ENCODE results near the gene PRR19.

The PRR19 gene

DNA sequence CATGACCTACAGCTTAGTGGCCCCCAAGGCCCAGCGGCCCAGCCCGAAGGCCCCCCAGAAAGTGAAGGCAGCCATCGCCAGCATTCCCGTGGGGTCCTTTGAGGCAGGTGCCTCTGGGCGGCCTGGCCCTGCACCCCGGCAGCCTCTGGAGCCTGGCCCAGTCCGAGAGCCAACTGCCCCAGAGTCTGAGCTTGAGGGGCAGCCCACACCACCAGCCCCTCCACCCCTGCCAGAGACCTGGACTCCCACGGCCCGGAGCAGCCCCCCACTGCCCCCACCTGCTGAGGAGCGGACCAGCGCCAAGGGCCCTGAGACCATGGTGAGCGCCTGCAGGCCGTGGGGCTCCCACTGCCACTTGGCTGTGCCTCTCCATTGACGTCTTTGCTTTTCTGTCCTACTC lies 9.0 kb upstream of the PRR19 start:
- DNase-seq (ENCODE audit: extremely low spot score, insufficient read length, low read depth) (no peak), FAIRE-seq (no peak)

DNA sequence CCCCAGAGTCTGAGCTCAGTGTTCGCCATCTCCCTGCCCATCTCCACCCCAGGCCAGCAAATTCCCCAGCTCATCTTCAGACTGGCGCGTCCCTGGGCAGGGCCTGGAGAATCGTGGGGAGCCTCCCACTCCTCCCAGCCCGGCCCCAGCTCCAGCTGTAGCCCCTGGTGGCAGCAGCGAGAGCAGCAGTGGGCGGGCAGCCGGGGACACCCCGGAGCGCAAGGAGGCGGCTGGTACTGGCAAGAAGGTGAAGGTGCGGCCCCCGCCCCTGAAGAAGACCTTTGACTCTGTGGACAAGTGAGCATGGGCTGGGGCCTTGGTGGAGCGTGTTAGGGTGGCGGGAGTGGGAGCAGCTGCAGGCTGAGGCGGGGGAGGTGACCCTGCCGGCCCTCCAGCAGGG lies 8.4 kb upstream of the PRR19 start:
- no peak for DNase-seq (ENCODE audit: extremely low spot score, insufficient read length, low read depth)
- no peak for FAIRE-seq

DNA sequence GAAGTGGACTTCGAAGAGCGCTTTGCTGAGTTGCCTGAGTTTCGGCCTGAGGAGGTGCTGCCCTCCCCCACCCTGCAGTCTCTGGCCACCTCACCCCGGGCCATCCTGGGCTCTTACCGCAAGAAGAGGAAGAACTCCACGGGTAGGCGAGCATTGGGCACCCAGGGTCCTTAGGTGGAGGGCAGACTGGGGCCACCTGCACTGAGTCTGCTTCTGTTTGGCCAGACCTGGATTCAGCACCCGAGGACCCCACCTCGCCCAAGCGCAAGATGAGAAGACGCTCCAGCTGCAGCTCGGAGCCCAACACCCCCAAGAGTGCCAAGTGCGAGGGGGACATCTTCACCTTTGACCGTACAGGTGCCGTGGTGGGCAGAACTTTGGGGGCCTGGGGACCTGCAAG lies 8.0 kb upstream of the PRR19 start:
- DNase-seq (ENCODE audit: extremely low spot score, insufficient read length, low read depth): no peak
- no peak for FAIRE-seq

DNA sequence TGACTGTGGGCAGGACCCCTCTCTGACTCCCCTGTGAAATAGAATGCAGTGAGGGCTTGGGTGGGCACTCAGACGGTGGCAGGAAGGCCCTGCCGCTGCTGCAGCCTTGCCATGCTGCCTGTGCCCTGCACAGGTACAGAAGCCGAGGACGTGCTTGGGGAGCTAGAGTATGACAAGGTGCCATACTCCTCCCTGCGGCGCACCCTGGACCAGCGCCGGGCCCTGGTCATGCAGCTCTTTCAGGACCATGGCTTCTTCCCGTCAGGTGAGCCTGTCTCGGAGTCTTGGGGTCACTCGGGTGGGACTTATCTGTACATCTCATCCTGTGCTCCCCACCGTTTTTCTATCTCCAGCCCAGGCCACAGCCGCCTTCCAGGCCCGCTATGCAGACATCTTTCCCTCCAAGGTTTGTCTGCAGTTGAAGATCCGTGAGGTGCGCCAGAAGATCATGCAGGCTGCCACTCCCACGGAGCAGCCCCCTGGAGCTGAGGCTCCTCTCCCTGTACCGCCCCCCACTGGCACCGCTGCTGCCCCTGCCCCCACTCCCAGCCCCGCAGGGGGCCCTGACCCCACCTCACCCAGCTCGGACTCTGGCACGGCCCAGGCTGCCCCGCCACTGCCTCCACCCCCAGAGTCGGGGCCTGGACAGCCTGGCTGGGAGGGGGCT lies 7.3 kb upstream of the PRR19 start:
- FAIRE-seq (no peak), DNase-seq (ENCODE audit: extremely low spot score, insufficient read length, low read depth) (no peak)

DNA sequence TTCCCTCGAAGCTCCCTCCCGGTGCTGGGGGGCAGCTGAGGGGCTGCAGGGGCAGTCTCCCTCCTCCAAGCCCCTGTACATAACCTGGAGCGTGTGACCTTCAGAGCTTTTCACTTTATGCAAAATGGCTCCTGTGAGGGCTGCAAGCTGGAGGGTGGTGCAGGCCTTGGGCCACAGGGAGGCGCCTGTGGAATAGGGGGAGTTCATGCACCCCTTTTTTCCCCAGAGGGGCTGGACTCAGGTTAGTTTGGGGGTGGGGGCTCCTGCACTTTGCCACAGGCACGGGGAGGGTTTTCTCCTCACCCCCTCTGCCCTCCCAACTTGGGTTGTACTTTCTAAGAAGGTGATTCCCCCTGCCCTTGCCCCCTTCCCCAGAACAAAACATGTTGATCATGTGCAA lies 6.6 kb upstream of the PRR19 start:
- DNase-seq (ENCODE audit: extremely low spot score, insufficient read length, low read depth) (no peak), FAIRE-seq (no peak)

DNA sequence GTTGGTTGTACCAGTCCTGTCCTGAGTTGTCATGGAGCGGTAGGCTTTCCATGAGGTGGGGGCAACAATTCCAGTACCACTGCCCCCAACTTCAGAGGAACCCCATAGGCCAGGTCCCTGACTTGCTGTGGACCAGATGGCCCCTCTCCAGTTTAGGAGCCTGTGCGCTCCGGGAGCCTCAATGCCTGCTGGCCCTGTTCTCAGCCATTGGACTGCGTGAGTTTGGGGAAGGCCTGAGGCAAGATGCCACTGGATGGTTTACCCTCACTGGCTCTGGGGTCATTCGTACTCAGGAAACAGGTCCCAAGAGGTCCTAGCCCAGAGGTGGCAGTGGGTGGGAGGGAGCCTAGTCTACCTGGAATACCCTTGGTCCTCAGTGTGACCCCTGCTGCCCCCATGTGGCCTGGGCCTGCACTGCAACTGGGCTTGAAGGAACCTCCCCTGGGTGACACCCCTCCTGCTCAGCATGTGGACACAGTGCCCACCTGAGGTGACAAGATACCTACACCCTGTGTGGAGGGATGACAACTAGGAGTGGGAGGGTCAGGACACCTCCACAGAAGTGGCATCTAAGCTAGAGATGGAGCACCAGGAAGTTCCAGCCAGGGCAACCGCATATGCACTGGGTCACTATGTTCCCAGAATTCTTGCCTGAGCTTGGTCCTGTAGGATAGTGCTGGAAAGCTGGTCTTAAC lies 6.0 kb upstream of the PRR19 start:
- peak; percentile 65 for DNase-seq (ENCODE audit: extremely low spot score, insufficient read length, low read depth)
- FAIRE-seq: peak; percentile 87

DNA sequence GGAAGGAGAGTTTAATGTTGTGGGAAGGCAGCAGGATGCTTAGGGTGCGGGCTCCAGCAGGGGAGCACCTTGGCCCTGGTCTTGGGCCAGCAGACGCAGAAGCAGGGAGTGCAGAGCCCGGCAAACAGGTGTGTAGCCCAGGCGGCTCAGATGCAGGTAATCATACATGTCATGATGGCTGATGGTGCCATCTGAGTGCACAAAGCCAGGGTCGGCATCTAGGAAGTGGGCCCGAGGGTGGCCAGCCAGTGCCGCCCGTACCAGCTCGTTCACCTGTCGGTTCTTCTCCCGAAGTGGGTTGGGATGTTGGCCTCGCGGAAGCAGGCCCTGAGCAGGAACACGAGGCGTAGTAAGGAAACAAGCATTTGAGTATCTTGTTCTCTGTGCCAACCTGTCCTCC lies 4.9 kb upstream of the PRR19 start:
- FAIRE-seq (no peak), DNase-seq (ENCODE audit: extremely low spot score, insufficient read length, low read depth) (no peak)

DNA sequence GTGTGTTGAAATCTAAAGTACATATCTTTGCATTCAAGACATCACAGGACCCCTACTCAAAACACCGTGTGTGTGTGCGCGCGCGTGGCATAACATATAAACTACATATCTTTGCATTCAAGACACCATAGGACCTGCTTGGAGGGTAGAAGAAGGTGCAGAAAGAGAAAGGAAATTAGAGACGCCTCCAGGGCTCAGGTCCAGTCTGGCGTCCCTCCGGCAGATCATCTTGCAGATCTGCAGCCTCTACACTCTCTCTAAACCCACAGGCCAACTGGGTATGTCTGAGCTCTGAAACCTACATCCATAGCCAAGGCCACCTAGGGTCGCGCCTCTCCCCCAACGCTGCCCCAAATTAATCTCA lies 1.2 kb downstream of the PRR19 start:
- FAIRE-seq (no peak), DNase-seq (ENCODE audit: extremely low spot score, insufficient read length, low read depth) (no peak)

DNA sequence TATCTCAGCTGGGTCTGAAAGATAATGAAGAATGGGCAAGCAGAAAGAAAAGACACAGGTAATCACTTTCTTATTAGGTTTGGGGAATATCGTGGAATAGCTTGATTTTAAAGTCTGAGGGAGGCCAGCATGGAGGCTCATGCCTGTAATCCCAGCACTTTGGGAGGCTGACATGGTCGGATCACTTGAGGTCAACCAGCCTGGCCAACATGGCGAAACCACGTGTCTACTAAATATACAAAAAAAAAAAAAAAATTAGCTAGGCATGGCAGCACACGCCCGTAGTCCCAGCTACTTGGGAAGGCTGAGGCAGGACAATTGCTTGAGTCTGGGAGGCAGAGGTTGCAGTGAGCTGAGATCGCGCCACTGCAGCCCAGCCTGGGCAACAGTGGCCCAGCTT lies 1.9 kb downstream of the PRR19 start:
- FAIRE-seq: no peak

DNA sequence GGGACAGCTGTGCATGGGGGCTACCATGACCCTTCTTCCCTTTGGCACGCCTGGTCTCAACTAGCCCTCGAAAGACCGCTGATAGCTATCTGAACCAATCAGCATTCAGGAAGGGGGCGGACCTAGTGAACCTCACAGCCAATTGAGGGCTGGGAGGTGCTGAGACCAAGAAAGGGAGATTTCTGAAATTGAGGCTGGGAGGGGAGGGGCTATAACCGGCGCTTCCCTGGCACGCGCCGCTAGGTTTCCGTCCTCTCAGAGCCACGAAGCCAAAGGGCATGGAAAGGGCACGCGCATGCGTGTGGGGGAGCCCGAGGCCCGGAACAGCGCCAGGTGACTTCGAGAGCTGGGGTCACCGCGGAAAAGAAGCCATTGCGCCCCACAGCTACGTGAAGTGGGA lies 4.7 kb downstream of the PRR19 start:
- DNase-seq (ENCODE audit: extremely low spot score, insufficient read length, low read depth): no peak
- no peak for FAIRE-seq

More for the DNA sequence above, 1.9 kb downstream of the PRR19 start:
- no peak for DNase-seq (ENCODE audit: extremely low spot score, insufficient read length, low read depth)

DNA sequence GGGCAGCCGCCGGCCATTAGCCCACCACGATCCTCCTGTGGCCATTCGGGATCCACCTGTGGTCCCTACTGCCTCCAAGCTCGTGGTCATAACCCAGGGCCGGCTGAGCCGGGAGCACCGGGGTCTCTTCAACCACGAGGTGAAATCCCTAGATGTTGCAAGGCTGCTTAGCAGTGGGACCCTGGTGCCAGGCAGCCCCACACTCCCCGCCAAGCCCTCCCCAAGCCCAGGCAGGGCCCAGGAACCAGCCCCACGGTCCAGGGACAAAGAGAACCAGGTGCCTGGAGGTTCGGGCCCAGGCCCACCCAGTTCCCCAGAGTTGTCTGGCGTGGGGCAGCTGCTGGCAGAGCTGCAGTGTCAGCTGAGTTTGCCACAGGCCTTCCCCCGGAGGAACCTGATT lies 7.8 kb downstream of the PRR19 start:
- DNase-seq (ENCODE audit: extremely low spot score, insufficient read length, low read depth) (no peak), FAIRE-seq (no peak)

DNA sequence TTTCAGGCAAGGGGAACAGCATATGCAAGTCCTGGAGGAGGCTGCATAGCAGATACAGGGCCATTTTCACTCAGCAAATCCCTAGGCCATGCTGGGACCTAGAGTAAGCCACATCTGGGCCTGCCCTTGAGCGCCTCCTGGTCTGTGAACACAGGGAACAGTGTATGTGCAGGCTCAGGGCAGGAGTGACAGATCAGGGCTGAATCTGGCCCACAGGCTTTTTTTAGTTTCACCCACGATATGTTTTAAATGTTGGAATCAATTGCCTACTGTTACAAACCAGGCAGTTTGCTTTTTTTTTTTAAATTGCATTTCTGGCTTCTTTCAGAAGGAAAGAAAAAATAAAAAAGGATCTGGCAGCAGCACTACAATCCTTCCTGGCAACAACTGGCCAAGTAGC lies 9.7 kb downstream of the PRR19 start:
- FAIRE-seq (no peak), DNase-seq (ENCODE audit: extremely low spot score, insufficient read length, low read depth) (no peak)

DNA sequence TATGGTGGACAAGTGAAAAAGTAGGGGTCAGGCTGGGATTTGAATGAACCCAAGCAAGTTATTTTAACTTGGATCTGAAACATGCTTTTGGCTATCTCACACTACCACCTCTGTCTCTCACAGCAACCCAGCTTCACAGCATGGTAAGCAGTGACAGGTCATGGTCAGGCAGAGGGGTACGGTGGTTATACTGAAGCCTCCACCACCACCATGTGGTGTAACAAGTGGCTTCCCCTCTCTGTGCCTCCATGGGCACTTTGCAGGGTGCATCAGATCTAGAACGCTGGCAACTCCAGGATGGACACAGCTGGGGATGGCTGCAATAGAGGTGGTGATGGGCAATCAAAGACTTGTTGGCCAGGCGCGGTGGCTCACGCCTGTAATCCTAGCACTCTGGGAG lies 10.4 kb downstream of the PRR19 start:
- no peak for DNase-seq (ENCODE audit: extremely low spot score, insufficient read length, low read depth)
- no peak for FAIRE-seq

DNA sequence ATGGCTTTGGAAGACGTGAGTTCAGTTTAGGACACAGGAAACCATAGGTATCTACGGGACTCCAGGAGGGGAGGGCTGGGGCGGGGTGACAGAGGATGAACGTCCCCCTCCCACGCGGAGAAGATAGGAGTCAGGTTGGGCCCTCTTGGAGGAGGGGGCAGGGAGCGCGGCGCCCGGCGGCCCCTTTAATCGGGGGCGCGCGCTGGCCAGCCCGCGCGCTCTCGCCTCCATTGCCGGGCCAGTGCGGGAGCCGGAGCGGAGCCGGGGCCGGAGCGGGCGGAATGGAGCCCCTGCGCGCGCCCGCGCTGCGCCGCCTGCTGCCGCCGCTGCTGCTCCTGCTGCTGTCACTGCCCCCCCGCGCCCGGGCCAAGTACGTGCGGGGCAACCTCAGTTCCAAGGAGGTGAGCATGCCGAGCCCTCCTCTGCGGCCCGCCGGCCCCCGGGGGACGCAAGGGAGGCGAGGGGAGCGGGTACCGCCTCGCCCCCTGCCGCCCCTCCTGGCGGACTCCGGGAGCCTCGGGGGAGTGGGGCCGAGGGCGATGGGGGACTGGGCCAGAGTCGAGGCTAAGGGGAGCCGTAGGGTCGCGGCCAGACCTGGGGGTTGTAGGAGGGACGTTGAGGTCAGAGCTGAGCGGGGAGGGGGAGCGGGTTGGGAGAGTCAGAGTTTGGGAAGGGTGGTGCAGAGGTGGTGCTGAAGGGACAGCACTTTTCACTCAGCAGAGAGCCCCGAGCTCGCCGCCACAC lies 11.3 kb downstream of the PRR19 start, which contains the start of gene TMEM145:
TMEM145 (plus strand) TSS at position 214 of the 744 bp plus-strand sequence; CDS start at position 282, 68 bp downstream.
- DNase-seq (ENCODE audit: extremely low spot score, insufficient read length, low read depth) (peak; percentile 54), FAIRE-seq (no peak)

DNA sequence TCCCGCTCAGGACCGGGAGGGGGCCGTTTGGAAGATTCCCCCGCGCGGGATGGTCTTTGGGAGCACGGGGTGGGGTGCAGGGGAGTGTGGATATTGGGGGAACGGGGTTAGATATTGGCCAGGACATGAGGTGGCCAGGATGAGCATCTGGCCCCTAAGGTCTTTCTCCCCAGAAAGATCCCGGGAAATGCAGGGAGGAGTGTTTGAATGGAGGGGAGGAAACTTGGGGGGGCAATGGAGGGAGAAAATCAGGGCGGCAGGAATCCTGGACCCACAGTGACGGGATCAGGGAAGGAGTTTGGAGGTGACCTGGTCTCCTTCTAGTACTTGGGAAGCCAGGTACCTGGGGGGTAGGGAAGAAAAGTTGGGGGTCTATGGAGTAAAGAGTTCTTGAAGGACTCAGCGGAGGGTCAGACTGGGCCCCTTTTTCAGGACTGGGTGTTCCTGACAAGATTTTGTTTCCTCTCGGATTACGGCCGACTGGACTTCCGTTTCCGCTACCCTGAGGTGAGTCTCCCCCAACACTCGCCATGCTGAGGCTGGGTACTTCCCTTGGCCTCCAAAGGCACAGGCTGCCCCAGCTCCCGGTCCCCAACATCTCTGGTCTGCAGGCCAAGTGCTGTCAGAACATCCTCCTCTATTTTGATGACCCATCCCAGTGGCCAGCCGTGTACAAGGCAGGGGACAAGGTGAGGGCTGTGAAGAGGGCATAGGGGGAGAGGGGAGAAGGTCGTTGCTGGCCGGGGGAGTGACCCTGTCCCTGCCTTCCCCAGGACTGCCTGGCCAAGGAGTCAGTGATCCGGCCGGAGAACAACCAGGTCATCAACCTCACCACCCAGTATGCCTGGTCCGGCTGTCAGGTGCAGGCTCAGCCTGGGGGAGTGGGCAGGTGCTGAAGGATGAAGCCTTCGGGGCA lies 12.2 kb downstream of the PRR19 start:
- FAIRE-seq (no peak), DNase-seq (ENCODE audit: extremely low spot score, insufficient read length, low read depth) (no peak)

DNA sequence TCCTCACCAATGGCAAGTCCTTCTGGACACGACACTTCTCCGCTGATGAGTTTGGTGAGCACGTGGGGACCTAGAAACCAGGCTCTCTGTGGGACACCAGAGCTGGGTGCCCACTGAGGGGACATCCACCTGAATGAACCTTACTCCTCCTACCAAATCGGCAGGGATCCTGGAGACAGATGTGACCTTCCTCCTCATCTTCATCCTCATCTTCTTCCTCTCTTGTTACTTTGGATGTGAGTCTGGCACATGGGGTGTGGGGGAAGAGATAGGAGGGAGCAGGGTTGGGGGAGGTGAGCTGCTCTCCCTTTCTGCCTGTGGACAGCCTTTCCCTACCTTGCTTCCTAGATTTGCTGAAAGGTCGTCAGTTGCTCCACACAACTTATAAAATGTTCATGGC lies 13.1 kb downstream of the PRR19 start:
- FAIRE-seq: no peak

DNA sequence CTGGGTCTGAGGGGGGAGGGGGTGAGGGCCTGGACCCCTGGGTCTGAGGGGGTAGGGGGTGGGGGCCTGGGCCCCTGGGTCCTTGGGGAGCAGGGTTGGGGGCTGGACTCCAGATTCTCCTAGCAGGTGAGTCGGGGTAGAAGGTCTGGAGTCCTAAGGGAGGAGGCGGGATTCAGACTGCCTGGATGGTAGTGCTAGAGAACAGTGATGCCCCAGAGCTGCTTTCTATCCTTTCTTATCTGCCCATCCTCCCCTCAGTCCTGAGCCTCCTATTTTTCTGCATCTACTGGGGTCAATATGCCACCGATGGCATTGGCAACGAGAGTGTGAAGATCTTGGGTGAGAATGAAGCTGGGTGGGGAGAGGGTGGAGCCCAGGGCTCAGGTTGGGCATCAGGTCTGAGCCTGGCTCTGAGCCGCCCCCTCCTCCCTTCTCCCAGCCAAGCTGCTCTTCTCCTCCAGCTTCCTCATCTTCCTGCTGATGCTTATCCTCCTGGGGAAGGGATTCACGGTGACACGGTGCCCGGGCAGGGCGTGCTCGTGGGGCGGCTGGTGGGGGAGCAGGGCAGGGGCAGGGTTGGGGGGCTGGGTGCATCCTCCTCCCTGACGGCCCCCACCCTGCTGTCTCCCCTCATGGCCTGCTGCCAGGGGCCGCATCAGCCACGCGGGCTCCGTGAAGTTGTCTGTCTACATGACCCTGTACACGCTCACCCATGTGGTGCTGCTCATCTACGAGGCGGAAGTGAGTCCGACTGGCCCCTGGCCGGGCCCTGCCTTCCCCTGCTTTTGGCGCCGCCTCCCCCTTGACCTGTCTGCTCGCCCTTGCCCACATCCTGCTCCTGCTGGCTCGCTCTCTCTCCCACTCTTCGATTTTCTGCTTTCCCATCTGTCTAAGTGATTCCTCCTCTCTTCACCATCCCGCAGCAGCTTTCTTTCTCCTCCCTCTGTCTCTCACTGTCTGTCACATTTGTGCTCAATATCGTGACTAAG lies 14.6 kb downstream of the PRR19 start:
- DNase-seq (ENCODE audit: extremely low spot score, insufficient read length, low read depth): no peak
- FAIRE-seq: peak; percentile 78

More for the DNA sequence above, 13.1 kb downstream of the PRR19 start:
- no peak for DNase-seq (ENCODE audit: extremely low spot score, insufficient read length, low read depth)

DNA sequence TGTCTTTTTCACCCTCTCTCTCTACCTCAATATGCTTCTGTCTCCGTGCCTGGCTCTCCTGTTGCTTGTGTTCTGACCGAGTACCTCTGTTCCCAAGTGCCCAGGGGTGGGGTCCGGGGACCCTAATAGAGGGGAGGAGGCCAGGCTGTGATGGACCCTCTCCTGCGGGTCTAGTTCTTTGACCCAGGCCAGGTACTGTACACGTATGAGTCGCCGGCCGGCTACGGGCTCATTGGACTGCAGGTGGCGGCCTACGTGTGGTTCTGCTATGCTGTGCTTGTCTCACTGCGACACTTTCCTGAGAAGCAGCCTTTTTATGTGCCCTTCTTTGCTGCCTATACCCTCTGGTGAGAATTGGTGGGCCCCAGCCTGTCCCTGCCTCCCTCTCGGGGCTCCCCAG lies 15.6 kb downstream of the PRR19 start:
- FAIRE-seq: no peak

DNA sequence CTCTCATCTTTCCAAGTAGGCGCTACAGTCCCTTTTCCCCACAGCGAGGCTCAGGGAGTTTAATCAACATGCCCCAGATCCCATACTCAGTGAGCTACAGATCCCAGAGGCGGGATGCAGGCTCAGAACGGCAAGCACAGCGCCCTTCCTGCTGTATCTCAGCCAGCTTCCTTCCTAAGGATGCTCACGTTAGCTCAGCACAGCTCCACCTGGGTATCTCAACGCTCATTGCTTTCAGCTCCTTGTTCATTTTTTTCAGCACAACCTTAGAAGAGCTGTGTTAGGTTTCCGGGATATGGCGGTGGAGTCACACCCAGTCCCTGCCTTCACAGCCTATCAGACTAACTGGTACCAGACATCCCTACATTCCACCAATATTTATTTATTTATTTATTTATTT lies 20.4 kb downstream of the PRR19 start:
- FAIRE-seq: no peak
- DNase-seq (ENCODE audit: extremely low spot score, insufficient read length, low read depth): no peak

More for the DNA sequence above, 15.6 kb downstream of the PRR19 start:
- DNase-seq (ENCODE audit: extremely low spot score, insufficient read length, low read depth): no peak

Data from GM18507 (cell line).